IMR-90 (cell line): ENCODE results near the gene PTPRN2. TPM values are rescaled to one million over a fixed set of nuclear protein-coding genes. Genes with fewer than 3 reads are reported as not detected.

Experiments used
- ATAC-seq: fragments of 200-7000 bp; cut with Tn5 transposase; 2 replicates; pipeline ENCODE4 v1.9.1; 2020; ENCODE audit warnings: low read depth, mild to moderate bottlenecking, moderate library complexity
- BruUV-seq: library from RNA; stranded (reverse); fragments of 400-500 nt; replicated peaks from 2 replicates; lab custom pipeline; 2021; lab: Mats Ljungman, UMichigan
- CTCF ChIA-PET: fragments of 300-600 bp; formaldehyde crosslinking; extraction: SDS; loops from one replicate; lab custom pipeline; 2021; ENCODE audit warnings: antibody characterized with exemption; lab: Yijun Ruan, JAX
- POLR2A ChIA-PET: fragments of 300-600 bp; sonication (Branson Sonifier 250); formaldehyde crosslinking; loops from one replicate; lab custom pipeline; 2022; ENCODE audit warnings: antibody characterized with exemption; ENCODE audit not compliant: unreplicated experiment; lab: Charles Lee
- DNase-seq: peaks from one replicate; pipeline ENCODE4 v3.0.0; 2013
- H2AFZ ChIP-seq: replicated peaks from 2 replicates; pipeline ENCODE3; 2013; ENCODE audit warnings: low read length, mild to moderate bottlenecking; ENCODE audit not compliant: poor library complexity
- H2AK5ac ChIP-seq: 2 replicates; pipeline ENCODE4 v1.6.1; 2013; ENCODE audit warnings: low read depth, low read length, inconsistent platforms
- H2AK9ac ChIP-seq: replicated peaks from 2 replicates; pipeline ENCODE3; 2013; ENCODE audit warnings: mild to moderate bottlenecking, low read depth, low read length, moderate library complexity; ENCODE audit not compliant: poor library complexity
- H2BK120ac ChIP-seq: 2 replicates; pipeline ENCODE4 v1.6.1; 2013; ENCODE audit warnings: low read depth, low read length, inconsistent platforms
- H2BK15ac ChIP-seq: 3 replicates; pipeline ENCODE4 v1.6.1; 2013; ENCODE audit warnings: low read depth, low read length, inconsistent platforms
- H2BK20ac ChIP-seq: 2 replicates; pipeline ENCODE4 v1.6.1; 2013; ENCODE audit warnings: low read depth, mild to moderate bottlenecking, inconsistent platforms, low read length, moderate library complexity
- H2BK5ac ChIP-seq: 2 replicates; pipeline ENCODE4 v1.6.1; 2013; ENCODE audit warnings: mild to moderate bottlenecking, low read depth, low read length, inconsistent platforms; ENCODE audit not compliant: poor library complexity, severe bottlenecking
- H3K14ac ChIP-seq: replicated peaks from 2 replicates; pipeline ENCODE4 v1.6.1; 2013; ENCODE audit warnings: low read depth, low read length, inconsistent platforms
- H3K18ac ChIP-seq: 2 replicates; pipeline ENCODE4 v1.6.1; 2013; ENCODE audit warnings: low read depth, low read length, control low read depth
- H3K23ac ChIP-seq: 2 replicates; pipeline ENCODE4 v1.6.1; 2013; ENCODE audit warnings: low read depth, low read length, inconsistent platforms
- H3K27ac ChIP-seq: 2 replicates; pipeline ENCODE4 v1.5.1; 2013; ENCODE audit warnings: mild to moderate bottlenecking, control low read depth, low read length; ENCODE audit not compliant: insufficient read depth
- H3K27me3 ChIP-seq: 2 replicates; pipeline ENCODE4 v1.6.1; 2013; ENCODE audit warnings: low read length; ENCODE audit not compliant: control insufficient read depth, insufficient read depth
- H3K36me3 ChIP-seq: 2 replicates; pipeline ENCODE4 v1.6.1; 2013; ENCODE audit warnings: low read length, mixed read lengths; ENCODE audit not compliant: control insufficient read depth, insufficient read depth
- H3K4ac ChIP-seq: 2 replicates; pipeline ENCODE4 v1.6.1; 2013; ENCODE audit warnings: low read depth, low read length, inconsistent platforms
- H3K4me1 ChIP-seq: 2 replicates; pipeline ENCODE4 v1.6.1; 2013; ENCODE audit warnings: low read length, mixed read lengths; ENCODE audit not compliant: control insufficient read depth, insufficient read depth
- H3K4me2 ChIP-seq: 2 replicates; pipeline ENCODE4 v1.6.1; 2013; ENCODE audit warnings: low read depth, mild to moderate bottlenecking, control low read depth, low read length, moderate library complexity
- H3K4me3 ChIP-seq: 2 replicates; pipeline ENCODE4 v1.5.1; 2013; ENCODE audit warnings: low read depth, mild to moderate bottlenecking, control low read depth, low read length, moderate library complexity; ENCODE audit not compliant: insufficient read depth
- H3K56ac ChIP-seq: 2 replicates; pipeline ENCODE4 v1.6.1; 2013; ENCODE audit warnings: low read length, inconsistent platforms; ENCODE audit not compliant: insufficient read depth; ENCODE audit errors: extremely low read depth
- H3K79me1 ChIP-seq, 2 experiments: 2 replicates each; pipeline ENCODE4 v1.6.1; 2013; ENCODE audit warnings: low read length in 2 of 2, inconsistent platforms in 1 of 2, low read depth in 1 of 2
- H3K9ac ChIP-seq: 2 replicates; pipeline ENCODE4 v1.6.1; 2013; ENCODE audit warnings: low read depth, low read length, control low read depth
- H3K9me1 ChIP-seq: 2 replicates; pipeline ENCODE4 v1.6.1; 2013; ENCODE audit warnings: low read length, inconsistent platforms; ENCODE audit not compliant: insufficient read depth
- H3K9me3 ChIP-seq: 2 replicates; pipeline ENCODE4 v1.6.1; 2013; ENCODE audit warnings: low read length; ENCODE audit not compliant: control insufficient read depth, insufficient read depth
- H4K20me1 ChIP-seq: 2 replicates; pipeline ENCODE4 v1.6.1; 2013; ENCODE audit warnings: low read length, inconsistent platforms; ENCODE audit not compliant: insufficient read depth
- H4K5ac ChIP-seq: 2 replicates; pipeline ENCODE4 v1.6.1; 2013; ENCODE audit warnings: mild to moderate bottlenecking, low read depth, low read length, control low read depth
- H4K8ac ChIP-seq, 2 experiments: 2 replicates each; pipeline ENCODE4 v1.6.1; 2013; ENCODE audit warnings: low read depth in 2 of 2, low read length in 2 of 2, control low read depth in 1 of 2, inconsistent platforms in 1 of 2
- H4K91ac ChIP-seq: 2 replicates; pipeline ENCODE4 v1.6.1; 2013; ENCODE audit warnings: low read depth, low read length, inconsistent platforms; ENCODE audit not compliant: insufficient read depth
- BHLHE40 ChIP-seq: fragments of 150-350 bp; IDR thresholded peaks from 2 replicates; pipeline ENCODE4 v1.6.1; 2016; ENCODE audit warnings: mild to moderate bottlenecking, low read depth, low read length
- CEBPB ChIP-seq: IDR thresholded peaks from 2 replicates; pipeline ENCODE4 v1.6.1; 2012; ENCODE audit warnings: low read depth, low read length, improper control_type of control experiment
- CHD1 ChIP-seq: IDR thresholded peaks from 2 replicates; pipeline ENCODE4 v1.6.1; 2012; ENCODE audit warnings: low read depth, low read length, improper control_type of control experiment
- FOS ChIP-seq: fragments of 150-350 bp; IDR thresholded peaks from 2 replicates; pipeline ENCODE4 v1.6.1; 2016; ENCODE audit warnings: low read depth, low read length
- MAFK ChIP-seq: IDR thresholded peaks from 2 replicates; pipeline ENCODE4 v1.6.1; 2012; ENCODE audit warnings: low read depth, low read length, improper control_type of control experiment
- MAZ ChIP-seq: IDR thresholded peaks from 2 replicates; pipeline ENCODE4 v1.6.1; 2012; ENCODE audit warnings: low read depth, mild to moderate bottlenecking, low read length, improper control_type of control experiment, moderate library complexity, borderline replicate concordance
- MXI1 ChIP-seq: IDR thresholded peaks from 2 replicates; pipeline ENCODE4 v1.6.1; 2012; ENCODE audit warnings: low read depth, mild to moderate bottlenecking, low read length, moderate library complexity, borderline replicate concordance
- NFE2L2 ChIP-seq: fragments of 150-350 bp; IDR thresholded peaks from 2 replicates; pipeline ENCODE4 v1.6.1; 2016; ENCODE audit warnings: low read depth, mild to moderate bottlenecking, low read length
- POLR2A ChIP-seq: IDR thresholded peaks from 2 replicates; pipeline ENCODE4 v1.6.1; 2012; ENCODE audit warnings: mild to moderate bottlenecking, low read depth, low read length
- RAD21 ChIP-seq: IDR thresholded peaks from 2 replicates; pipeline ENCODE4 v1.6.1; 2012; ENCODE audit warnings: low read length, improper control_type of control experiment
- RCOR1 ChIP-seq: IDR thresholded peaks from 2 replicates; pipeline ENCODE4 v1.6.1; 2012; ENCODE audit warnings: mild to moderate bottlenecking, low read length, improper control_type of control experiment; ENCODE audit not compliant: insufficient replicate concordance
- RFX5 ChIP-seq: IDR thresholded peaks from 2 replicates; pipeline ENCODE4 v1.8.0; 2012; ENCODE audit warnings: low read depth, mild to moderate bottlenecking, low read length, moderate library complexity
- SMC3 ChIP-seq: fragments of 150-350 bp; IDR thresholded peaks from 2 replicates; pipeline ENCODE4 v1.6.1; 2016; ENCODE audit warnings: low read depth, mild to moderate bottlenecking, antibody characterized with exemption, low read length, moderate library complexity
- WGBS, 2 experiments: methylation state at CpG; one replicate each; pipeline versions ENCODE4 v1.1.5 to v1.1.7; 2013; ENCODE audit warnings: missing lambda C conversion rate in 2 of 2; ENCODE audit not compliant: insufficient read length in 1 of 2; ENCODE audit errors: extremely low coverage in 2 of 2; 5-methylcytosine and 5-hydroxymethylcytosine counted together
- dilution Hi-C: fragments of 300-500 bp; cut with HindIII; formaldehyde crosslinking; loops from one replicate; pipeline ENCODE4 v1.14.3; 2018; ENCODE audit warnings: low sequenced_read_pairs; ENCODE audit not compliant: unreplicated experiment
- in situ Hi-C: fragments of 300-500 bp; cut with MboI; formaldehyde crosslinking; loops from 3 replicates; pipeline ENCODE4 v1.14.3; 2019; ENCODE audit warnings: low sequenced_read_pairs, inconsistent platforms, mixed read lengths
- intact Hi-C: fragments of 100-400 bp; cut with micrococcal nuclease; formaldehyde crosslinking; loops from 2 replicates; pipeline ENCODE4 v1.10.0; 2022
- polyA plus RNA-seq, 3 experiments: library from polyadenylated mRNA; depleted of rRNA; stranded (reverse); fragments of >200 nt; gene quantifications; 2 replicates each; pipeline ENCODE4 v1.2.3, GENCODE V29; 2012; ENCODE audit warnings: low replicate concordance in 1 of 3
- total RNA-seq: library from RNA; depleted of rRNA; stranded (reverse); fragments of >200 nt; gene quantifications from 2 replicates; pipeline ENCODE4 v1.2.3, GENCODE V29; 2012
- TF ChIP-seq, protein P1 (sequence below): fragments of 150-350 bp; IDR thresholded peaks from 2 replicates; pipeline ENCODE4 v1.6.1; 2017; ENCODE audit warnings: mild to moderate bottlenecking, antibody characterized with exemption, low read length, low read depth
- TF ChIP-seq, protein P2 (sequence below): conservative IDR thresholded peaks from 2 replicates; pipeline ENCODE4 v1.5.1; 2012; ENCODE audit warnings: mild to moderate bottlenecking, low read depth, low read length, improper control_type of control experiment
- TF ChIP-seq, protein P3 (sequence below): fragments of 150-350 bp; IDR thresholded peaks from 2 replicates; pipeline ENCODE4 v1.6.1; 2016; ENCODE audit warnings: low read depth, mild to moderate bottlenecking, low read length, moderate library complexity, borderline replicate concordance

PTPRN2 gene
- total and polyA plus RNA-seq, 2 of the 4 experiments (the other 2 are of a cell fraction): 0.03 TPM; not detected in 1

DNA sequence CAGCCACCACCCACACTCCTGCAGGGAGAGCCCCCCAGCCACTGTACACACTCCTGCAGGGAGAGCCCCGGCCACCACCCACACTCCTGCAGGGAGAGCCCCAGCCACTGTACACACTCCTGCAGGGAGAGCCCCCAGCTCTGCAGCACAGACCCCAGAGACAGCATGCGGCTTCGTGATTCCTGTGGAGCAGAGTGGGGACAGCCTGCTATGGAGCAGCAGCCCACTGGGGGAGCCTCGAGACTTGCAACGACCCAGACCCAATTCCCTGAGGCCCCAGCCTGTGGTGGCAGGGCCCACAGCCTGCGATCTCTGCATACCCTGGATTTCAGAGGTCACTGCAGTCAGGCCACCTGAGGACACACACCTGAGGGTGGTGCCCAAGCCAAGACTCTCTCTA, 727.7 kb downstream of the PTPRN2 start:
- Histone ChIP-seq H3K27ac (no peak overlapping the region), H2BK20ac (no peak overlapping the region), H3K4me1 (no peaks in the 10 kb centered on the region), H4K8ac (no peak overlapping the region), H3K36me3 (no peaks in the 10 kb centered on the region), H3K9ac (no peak overlapping the region), H4K5ac (no peak overlapping the region), H2BK120ac (no peak overlapping the region), H2AFZ (no peak overlapping the region), H3K79me1 (no peaks in the 10 kb centered on the region), H3K56ac (no peak overlapping the region), H3K18ac (no peak overlapping the region), H3K9me3 (peaks cover 45% of the 10 kb centered on the region), H4K20me1 (no peaks in the 10 kb centered on the region), H3K23ac (no peak overlapping the region), H3K27me3 (no peaks in the 10 kb centered on the region), H3K9me1 (no peaks in the 10 kb centered on the region), H4K91ac (no peak overlapping the region), H2BK5ac (no peak overlapping the region), H3K4me2 (no peak overlapping the region), H2AK5ac (no peak overlapping the region), H3K4me3 (no peak overlapping the region), H3K14ac (no peak overlapping the region), H2BK15ac (no peak overlapping the region), H3K4ac (no peak overlapping the region), H2AK9ac (no peak overlapping the region)
- POLR2A ChIA-PET: no interaction called here
- in situ Hi-C loops: no loop called here
- CTCF ChIA-PET: no interaction called here
- intact Hi-C loops: no loop called here
- TF ChIP-seq, protein P1, sequence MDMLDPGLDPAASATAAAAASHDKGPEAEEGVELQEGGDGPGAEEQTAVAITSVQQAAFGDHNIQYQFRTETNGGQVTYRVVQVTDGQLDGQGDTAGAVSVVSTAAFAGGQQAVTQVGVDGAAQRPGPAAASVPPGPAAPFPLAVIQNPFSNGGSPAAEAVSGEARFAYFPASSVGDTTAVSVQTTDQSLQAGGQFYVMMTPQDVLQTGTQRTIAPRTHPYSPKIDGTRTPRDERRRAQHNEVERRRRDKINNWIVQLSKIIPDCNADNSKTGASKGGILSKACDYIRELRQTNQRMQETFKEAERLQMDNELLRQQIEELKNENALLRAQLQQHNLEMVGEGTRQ: no peak
- no peak for TF ChIP-seq RAD21
- no peak for TF ChIP-seq MAFK
- TF ChIP-seq NFE2L2: no peak
- no peak for TF ChIP-seq FOS
- TF ChIP-seq RFX5: no peak
- TF ChIP-seq POLR2A: no peak
- TF ChIP-seq CEBPB: no peak
- TF ChIP-seq, protein P2, sequence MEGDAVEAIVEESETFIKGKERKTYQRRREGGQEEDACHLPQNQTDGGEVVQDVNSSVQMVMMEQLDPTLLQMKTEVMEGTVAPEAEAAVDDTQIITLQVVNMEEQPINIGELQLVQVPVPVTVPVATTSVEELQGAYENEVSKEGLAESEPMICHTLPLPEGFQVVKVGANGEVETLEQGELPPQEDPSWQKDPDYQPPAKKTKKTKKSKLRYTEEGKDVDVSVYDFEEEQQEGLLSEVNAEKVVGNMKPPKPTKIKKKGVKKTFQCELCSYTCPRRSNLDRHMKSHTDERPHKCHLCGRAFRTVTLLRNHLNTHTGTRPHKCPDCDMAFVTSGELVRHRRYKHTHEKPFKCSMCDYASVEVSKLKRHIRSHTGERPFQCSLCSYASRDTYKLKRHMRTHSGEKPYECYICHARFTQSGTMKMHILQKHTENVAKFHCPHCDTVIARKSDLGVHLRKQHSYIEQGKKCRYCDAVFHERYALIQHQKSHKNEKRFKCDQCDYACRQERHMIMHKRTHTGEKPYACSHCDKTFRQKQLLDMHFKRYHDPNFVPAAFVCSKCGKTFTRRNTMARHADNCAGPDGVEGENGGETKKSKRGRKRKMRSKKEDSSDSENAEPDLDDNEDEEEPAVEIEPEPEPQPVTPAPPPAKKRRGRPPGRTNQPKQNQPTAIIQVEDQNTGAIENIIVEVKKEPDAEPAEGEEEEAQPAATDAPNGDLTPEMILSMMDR: no peak
- no peak for TF ChIP-seq CHD1
- TF ChIP-seq MXI1: no peak
- TF ChIP-seq RCOR1: no peak
- no peak for TF ChIP-seq SMC3
- no peak for TF ChIP-seq MAZ
- no peak for TF ChIP-seq BHLHE40
- TF ChIP-seq, protein P3, sequence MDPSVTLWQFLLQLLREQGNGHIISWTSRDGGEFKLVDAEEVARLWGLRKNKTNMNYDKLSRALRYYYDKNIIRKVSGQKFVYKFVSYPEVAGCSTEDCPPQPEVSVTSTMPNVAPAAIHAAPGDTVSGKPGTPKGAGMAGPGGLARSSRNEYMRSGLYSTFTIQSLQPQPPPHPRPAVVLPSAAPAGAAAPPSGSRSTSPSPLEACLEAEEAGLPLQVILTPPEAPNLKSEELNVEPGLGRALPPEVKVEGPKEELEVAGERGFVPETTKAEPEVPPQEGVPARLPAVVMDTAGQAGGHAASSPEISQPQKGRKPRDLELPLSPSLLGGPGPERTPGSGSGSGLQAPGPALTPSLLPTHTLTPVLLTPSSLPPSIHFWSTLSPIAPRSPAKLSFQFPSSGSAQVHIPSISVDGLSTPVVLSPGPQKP: no peak
- 43% methylated on average over 5 of the region's 6 CpGs; no CpG with 5 or more reads in 1 of the 2 experiments for WGBS, 2 experiments
- ATAC-seq (no peak), DNase-seq (no peak)
- no TSS peak for BruUV-seq
- dilution Hi-C loops: no loop called here
